HepG2 (cell line): Measurements from ENCODE around the gene CKAP2. TPM values are rescaled to one million over a fixed set of nuclear protein-coding genes. Genes with fewer than 3 reads are reported as not detected.
A peak's percentile ranks its signal among the peaks of the same experiment; 100 is the strongest.

Source experiments
- ATF4 ChIP-seq, 2 experiments: fragments of 450-650 bp in 1 of 2; sonication (generic) in 1 of 2; formaldehyde crosslinking; IDR thresholded peaks; 2 replicates each; pipeline versions ENCODE4 v1.5.0 to v1.8.0; 2020 to 2022; ENCODE audit warnings: mild to moderate bottlenecking in 1 of 2, missing genetic modification reagents in 1 of 2
- ATF7 ChIP-seq, 2 experiments: fragments of 450-650 bp in 1 of 2; sonication (generic) in 1 of 2; formaldehyde crosslinking in 1 of 2; IDR thresholded peaks; 2 replicates each; pipeline versions ENCODE4 v1.4.0 to v1.6.1; 2016 to 2020; ENCODE audit warnings: antibody characterized with exemption in 1 of 2, mild to moderate bottlenecking in 1 of 2, missing genetic modification reagents in 1 of 2
- BRCA1 ChIP-seq: sonication (generic); formaldehyde crosslinking; IDR thresholded peaks from 2 replicates; pipeline ENCODE4 v1.4.0; 2020; ENCODE audit warnings: missing genetic modification reagents
- GATA4 ChIP-seq: sonication (generic); IDR thresholded peaks from 2 replicates; pipeline ENCODE4 v1.6.1; 2016; ENCODE audit warnings: antibody characterized with exemption, low read depth, borderline replicate concordance
- HNRNPL ChIP-seq: fragments of 200-400 bp; formaldehyde crosslinking; IDR thresholded peaks from 2 replicates; pipeline ENCODE4 v1.6.1; 2017; ENCODE audit warnings: mild to moderate bottlenecking, low read depth, low read length
- IKZF4 ChIP-seq: sonication (generic); formaldehyde crosslinking; IDR thresholded peaks from 2 replicates; pipeline ENCODE4 v1.5.1; 2020; ENCODE audit warnings: borderline replicate concordance, mild to moderate bottlenecking, low read depth, missing genetic modification reagents; ENCODE audit errors: not compliant biosample characterization
- JUNB ChIP-seq: sonication (generic); formaldehyde crosslinking; IDR thresholded peaks from 2 replicates; pipeline ENCODE4 v1.8.0; 2022; ENCODE audit warnings: missing genetic modification reagents, mild to moderate bottlenecking, borderline replicate concordance
- NAIF1 ChIP-seq: sonication (generic); formaldehyde crosslinking; IDR thresholded peaks from 2 replicates; pipeline ENCODE4 v1.5.0; 2020; ENCODE audit warnings: mild to moderate bottlenecking, missing genetic modification reagents, borderline replicate concordance
- NFRKB ChIP-seq: fragments of 450-650 bp; IDR thresholded peaks from 2 replicates; pipeline ENCODE4 v1.6.1; 2017
- PAX8 ChIP-seq: sonication (generic); formaldehyde crosslinking; IDR thresholded peaks from 2 replicates; pipeline ENCODE4 v1.8.0; 2022; ENCODE audit warnings: mild to moderate bottlenecking, missing genetic modification reagents, borderline replicate concordance
- REPIN1 ChIP-seq: sonication (generic); formaldehyde crosslinking; IDR thresholded peaks from 2 replicates; pipeline ENCODE4 v1.8.0; 2022; ENCODE audit warnings: missing genetic modification reagents, low read depth, mild to moderate bottlenecking, borderline replicate concordance
- REST ChIP-seq, 2 experiments: IDR thresholded peaks; 2 replicates each; pipeline ENCODE4 v1.6.1; 2011 to 2012; ENCODE audit warnings: low read length in 2 of 2, borderline replicate concordance in 1 of 2, low read depth in 1 of 2, mild to moderate bottlenecking in 1 of 2, moderate library complexity in 1 of 2
- SATB2 ChIP-seq: sonication (generic); formaldehyde crosslinking; IDR thresholded peaks from 2 replicates; pipeline ENCODE4 v1.5.0; 2020; ENCODE audit warnings: missing genetic modification reagents
- SMARCE1 ChIP-seq: fragments of 450-650 bp; IDR thresholded peaks from 2 replicates; pipeline ENCODE4 v1.6.1; 2017; ENCODE audit warnings: borderline replicate concordance
- SRSF1 ChIP-seq: fragments of 200-400 bp; formaldehyde crosslinking; optimal IDR thresholded peaks from 2 replicates; pipeline ENCODE3; 2017; ENCODE audit warnings: mild to moderate bottlenecking, low read depth, low read length, moderate library complexity
- ZBTB43 ChIP-seq: sonication (generic); formaldehyde crosslinking; conservative IDR thresholded peaks from 2 replicates; pipeline ENCODE4 v1.4.0; 2020; ENCODE audit warnings: missing genetic modification reagents
- ZBTB7B ChIP-seq: sonication (generic); formaldehyde crosslinking; IDR thresholded peaks from 2 replicates; pipeline ENCODE4 v1.4.0; 2020; ENCODE audit warnings: missing genetic modification reagents
- ZC3H13 ChIP-seq: sonication (generic); formaldehyde crosslinking; IDR thresholded peaks from 2 replicates; pipeline ENCODE4 v1.8.1; 2023; ENCODE audit warnings: mild to moderate bottlenecking, missing genetic modification reagents, moderate library complexity
- ZFP82 ChIP-seq: sonication (generic); formaldehyde crosslinking; IDR thresholded peaks from 2 replicates; pipeline ENCODE4 v1.5.1; 2020; ENCODE audit warnings: mild to moderate bottlenecking, missing genetic modification reagents, borderline replicate concordance
- ZFY ChIP-seq: sonication (generic); formaldehyde crosslinking; IDR thresholded peaks from 2 replicates; pipeline ENCODE4 v1.4.0; 2020; ENCODE audit warnings: missing genetic modification reagents
- ZNF17 ChIP-seq: sonication (generic); formaldehyde crosslinking; IDR thresholded peaks from 2 replicates; pipeline ENCODE4 v1.5.0; 2020; ENCODE audit warnings: mild to moderate bottlenecking, missing genetic modification reagents
- ZNF343 ChIP-seq: sonication (generic); formaldehyde crosslinking; IDR thresholded peaks from 2 replicates; pipeline ENCODE4 v1.4.0; 2020; ENCODE audit warnings: mild to moderate bottlenecking, missing genetic modification reagents
- ZNF441 ChIP-seq: sonication (generic); formaldehyde crosslinking; IDR thresholded peaks from 2 replicates; pipeline ENCODE4 v1.7.0; 2021; ENCODE audit warnings: missing genetic modification reagents, borderline replicate concordance
- ZSCAN20 ChIP-seq: sonication (generic); formaldehyde crosslinking; IDR thresholded peaks from 2 replicates; pipeline ENCODE4 v1.4.0; 2020; ENCODE audit warnings: missing genetic modification reagents, mild to moderate bottlenecking, borderline replicate concordance
- polyA plus RNA-seq, 8 experiments: library from polyadenylated mRNA; depleted of rRNA in 3 of 8; stranded (reverse) in 7 of 8; unstranded in 1 of 8; fragments of >200 nt; fragmentation: Illumina TruSeq in 4 of 8; extraction: Trizol in 4 of 8; gene quantifications; 2 replicates each; pipeline versions ENCODE4 v1.2.1 to v1.2.3, GENCODE V29; 2011 to 2016; ENCODE audit warnings: low read depth in 4 of 8, missing spikeins in 1 of 8, mixed read lengths in 1 of 8; ENCODE audit not compliant: insufficient read depth in 1 of 8
- total RNA-seq, 5 experiments: library from RNA; depleted of rRNA; stranded (reverse); fragments of >200 nt; fragmentation: Illumina TruSeq; extraction: Trizol; gene quantifications; 2 replicates each; pipeline ENCODE4 v1.2.3, GENCODE V29; 2016; ENCODE audit warnings: low read depth in 1 of 5

The CKAP2 gene
- total and polyA plus RNA-seq, 2 of the 13 experiments (the other 11 are each of a cell fraction or from before 2014, with no cell fraction given) = 6.7 to 40.3 TPM

GRCh38 chr13:52450012-52450792 is 5.1 kb upstream of the CKAP2 start, which contains the start of gene VPS36 (continued):
- TF ChIP-seq ATF4 (CRISPR knock-in tag; IDR thresholded peaks at IDR 0.05) (no peak; a peak in 1 of 4 replicates), SMARCE1 (no peak), IKZF4 (CRISPR knock-in tag) (peak; percentile 26), SATB2 (CRISPR knock-in tag) (peak; percentile 34; the same call in 1 of the 2 replicates), BRCA1 (CRISPR knock-in tag) (0 out of 2 replicates have a peak, but pooled peaks have one; percentile 33), ZNF441 (peak; percentile 51), REPIN1 (peak; percentile 86; the same call in 1 of the 2 replicates), SRSF1 (no peak), ZSCAN20 (CRISPR knock-in tag) (peak; percentile 93), ZBTB43 (CRISPR knock-in tag) (peak; percentile 88), ZBTB7B (CRISPR knock-in tag) (peak; percentile 10), REST (IDR thresholded peaks at IDR 0.05; ENCODE audit: borderline replicate concordance in 1 of 2, low read depth in 1 of 2, low read length in 2 of 2) (peak in 1 of 2 experiments; percentile 28; a peak in 1 of 4 replicates), GATA4 (no peak), ZFY (CRISPR knock-in tag) (peak; percentile 99), ZNF343 (CRISPR knock-in tag) (peak; percentile 49; the same call in 1 of the 2 replicates), HNRNPL (peak; percentile 59; the same call in 1 of the 2 replicates), ZC3H13 (peak; percentile 46; the same call in 1 of the 2 replicates), NFRKB (no peak), PAX8 (CRISPR knock-in tag) (peak; percentile 81; the same call in 1 of the 2 replicates), ATF7 (IDR thresholded peaks at IDR 0.05) (no peak), ATF7 (CRISPR knock-in tag; IDR thresholded peaks at IDR 0.05) (no peak), JUNB (CRISPR knock-in tag) (no peak), NAIF1 (CRISPR knock-in tag) (no peak; the same call in 1 of the 2 replicates), ZNF17 (CRISPR knock-in tag) (no peak), ZFP82 (CRISPR knock-in tag) (peak; percentile 98; the same call in 1 of the 2 replicates)
